DND-41 (cell line): ENCODE measurements around the gene ADIRF.
"Not testable (repeated sequence)": the region's sequence is repeated elsewhere in the genome, so short reads cannot be mapped to it uniquely, and the experiment has no call there.

Experiments used
- CTCF ChIP-seq: IDR thresholded peaks from 2 replicates; pipeline ENCODE4 v1.5.1; 2012; ENCODE audit warnings: borderline replicate concordance, low read length, moderate library complexity, mild to moderate bottlenecking; ENCODE audit not compliant: poor library complexity, severe bottlenecking; ENCODE audit errors: extremely low read depth
- EZH2 ChIP-seq: IDR thresholded peaks from 3 replicates; pipeline ENCODE4 v1.6.1; 2012; ENCODE audit warnings: borderline replicate concordance, low read depth, mild to moderate bottlenecking, moderate library complexity, low read length, inconsistent platforms; ENCODE audit not compliant: severe bottlenecking

- not testable (repeated sequence) for TF ChIP-seq CTCF, EZH2
Observed at GRCh38 chr10:86940076-86940475, 28.2 kb upstream of the ADIRF start.
